CD8-positive, alpha-beta memory T cell (primary cell): Measurements from ENCODE around the gene ICAM1. TPM values are rescaled to one million over a fixed set of nuclear protein-coding genes. Genes with fewer than 3 reads are reported as not detected.

Source experiments
- CTCF ChIA-PET: fragments of 350-600 bp; sonication (Branson Sonifier 250); formaldehyde crosslinking; loops from one replicate; lab custom pipeline; 2021; ENCODE audit warnings: antibody characterized with exemption; lab: Charles Lee
- POLR2A ChIA-PET: fragments of 350-600 bp; sonication (Branson Sonifier 250); formaldehyde crosslinking; loops from one replicate; lab custom pipeline; 2021; ENCODE audit warnings: antibody characterized with exemption; lab: Charles Lee
- DNase-seq, 5 donors: peaks; one replicate each; pipeline versions ENCODE4 v3.0.0 to v3.0.0-alpha.2; 2020 to 2022; ENCODE audit warnings: mixed read lengths in 1 of 5
- H3K27ac ChIP-seq: one replicate; pipeline ENCODE4 v1.7.0; 2013; ENCODE audit warnings: low read depth, mild to moderate bottlenecking, low read length, moderate library complexity
- H3K27me3 ChIP-seq: 2 replicates; pipeline ENCODE4 v1.7.0; 2013; ENCODE audit warnings: low read length, mild to moderate bottlenecking; ENCODE audit not compliant: insufficient read depth, poor library complexity, severe bottlenecking
- H3K36me3 ChIP-seq: 2 replicates; pipeline ENCODE4 v1.7.0; 2013; ENCODE audit warnings: mild to moderate bottlenecking, low read length, moderate library complexity; ENCODE audit not compliant: insufficient read depth
- H3K4me1 ChIP-seq: 2 replicates; pipeline ENCODE4 v1.7.0; 2013; ENCODE audit warnings: mild to moderate bottlenecking, low read length, moderate library complexity; ENCODE audit not compliant: insufficient read depth
- H3K4me3 ChIP-seq: 2 replicates; pipeline ENCODE4 v1.7.0; 2013; ENCODE audit warnings: mild to moderate bottlenecking, low read length
- H3K9me3 ChIP-seq: 2 replicates; pipeline ENCODE4 v1.7.0; 2013; ENCODE audit warnings: mild to moderate bottlenecking, low read length
- H3K27ac Mint-ChIP-seq, 8 donors: one replicate each; pipeline ENCODE4 v1.8.0; 2020 to 2021; ENCODE audit warnings: mixed read lengths in 8 of 8, mild to moderate bottlenecking in 6 of 8, inconsistent platforms in 3 of 8, moderate library complexity in 3 of 8
- H3K27me3 Mint-ChIP-seq, 2 donors: one replicate each; pipeline ENCODE4 v1.8.0; 2020 to 2021; ENCODE audit warnings: mixed read lengths in 2 of 2, mild to moderate bottlenecking in 1 of 2, moderate library complexity in 1 of 2
- H3K36me3 Mint-ChIP-seq, 3 donors: one replicate each; pipeline ENCODE4 v1.8.0; 2020 to 2021; ENCODE audit warnings: mixed read lengths in 3 of 3, inconsistent platforms in 1 of 3, mild to moderate bottlenecking in 1 of 3
- H3K4me1 Mint-ChIP-seq, 3 donors: one replicate each; pipeline ENCODE4 v1.8.0; 2020 to 2021; ENCODE audit warnings: mixed read lengths in 3 of 3, inconsistent platforms in 1 of 3, mild to moderate bottlenecking in 1 of 3
- H3K4me3 Mint-ChIP-seq, 7 donors: one replicate each; pipeline ENCODE4 v1.8.0; 2020 to 2021; ENCODE audit warnings: mixed read lengths in 7 of 7, mild to moderate bottlenecking in 6 of 7, moderate library complexity in 4 of 7, inconsistent platforms in 2 of 7
- H3K9me3 Mint-ChIP-seq, 5 donors: one replicate each; pipeline ENCODE4 v1.8.0; 2020 to 2022; ENCODE audit warnings: mixed read lengths in 5 of 5, mild to moderate bottlenecking in 3 of 5, moderate library complexity in 2 of 5, inconsistent platforms in 1 of 5
- polyA plus RNA-seq: library from polyadenylated mRNA; unstranded; fragments of 300-500 nt; fragmentation: Illumina TruSeq; gene quantifications from one replicate; pipeline ENCODE4 v1.2.3, GENCODE V29; 2021
- total RNA-seq, 2 experiments: library from RNA; stranded (reverse); gene quantifications; one replicate each; pipeline ENCODE4 v1.2.3, GENCODE V29; 2021

The ICAM1 gene
- total and polyA plus RNA-seq, 3 experiments from 2014 or later, result 13.1 to 66.8 (median 65.8) TPM

- H3K4me3 Mint-ChIP-seq, result peak overlapping the region; percentile 78 to 93 (median 86)
- H3K4me1 Mint-ChIP-seq, result peaks cover 31 to 40% (median 31%) of the 10 kb centered on the region in 3 donors
- H3K36me3 Mint-ChIP-seq, result no peaks in the 10 kb centered on the region
- no peaks in the 10 kb centered on the region for H3K36me3 ChIP-seq
- peaks cover 40% of the 10 kb centered on the region for H3K27me3 ChIP-seq
- POLR2A ChIA-PET, result no interaction called here
- H3K4me1 ChIP-seq, result peaks cover 42% of the 10 kb centered on the region
- no peaks in the 10 kb centered on the region for H3K9me3 ChIP-seq
- H3K27ac ChIP-seq, result no peak overlapping the region
- H3K27ac Mint-ChIP-seq, result peak overlapping the region in 7 of 8 donors; percentile 48 to 93 (median 73)
- peaks cover 31 to 36% of the 10 kb centered on the region in 2 donors for H3K27me3 Mint-ChIP-seq
- no peaks in the 10 kb centered on the region for H3K9me3 Mint-ChIP-seq
- H3K4me3 ChIP-seq, result peak overlapping the region; percentile 69
- CTCF ChIA-PET, result interaction anchor here (1.2 kb wide), 1 partner anchor 26 kb away, joined by 7 read pairs; the partner anchor contains the start of gene ICAM1
- DNase-seq, result no peak
These were observed 25.1 kb downstream of the ICAM1 start for GRCh38 chr19:10295847-10296591.

GRCh38 chr19:10299545-10300458 is 28.9 kb downstream of the ICAM1 start:
- ChIA-PET POLR2A (no interaction called here), CTCF (interaction anchor here (1.4 kb wide), 1 partner anchor 29 kb away, joined by 5 read pairs; the partner anchor contains the start of gene ICAM1)
- no peak overlapping the region for H3K4me3 ChIP-seq
- peaks cover 12% of the 10 kb centered on the region for H3K4me1 ChIP-seq
- H3K36me3 Mint-ChIP-seq, result peaks cover 0 to 4% (median 0%) of the 10 kb centered on the region in 3 donors
- H3K9me3 Mint-ChIP-seq, result no peaks in the 10 kb centered on the region
- DNase-seq, result no peak
- no peak overlapping the region for H3K4me3 Mint-ChIP-seq
- H3K9me3 ChIP-seq, result no peaks in the 10 kb centered on the region
- H3K27ac Mint-ChIP-seq, result peak overlapping the region in 1 of 8 donors; percentile 47
- no peaks in the 10 kb centered on the region for H3K36me3 ChIP-seq
- peaks cover 5% of the 10 kb centered on the region for H3K27me3 ChIP-seq
- H3K27ac ChIP-seq, result peak overlapping the region; percentile 57
- H3K4me1 Mint-ChIP-seq, result peaks cover 7 to 12% (median 9%) of the 10 kb centered on the region in 3 donors
- peaks cover 3 to 8% of the 10 kb centered on the region in 2 donors for H3K27me3 Mint-ChIP-seq

- no peak overlapping the region for H3K27ac Mint-ChIP-seq
- POLR2A ChIA-PET, result no interaction called here
These were observed 34.4 kb downstream of the ICAM1 start for GRCh38 chr19:10305139-10305806.

GRCh38 chr19:10306327-10306726 is 35.4 kb downstream of the ICAM1 start:
- Mint-ChIP-seq H3K36me3 (peaks cover 0 to 14% (median 0%) of the 10 kb centered on the region in 3 donors), H3K27ac (no peak overlapping the region), H3K27me3 (peaks cover 0 to 3% of the 10 kb centered on the region in 2 donors), H3K4me3 (no peak overlapping the region), H3K4me1 (no peaks in the 10 kb centered on the region), H3K9me3 (no peaks in the 10 kb centered on the region)
- H3K4me1 ChIP-seq, result no peaks in the 10 kb centered on the region
- ChIA-PET CTCF (interaction anchor here (0.9 kb wide), 1 partner anchor 187 kb away, joined by 3 read pairs; no protein-coding TSS in a partner anchor), POLR2A (no interaction called here)
- H3K9me3 ChIP-seq, result no peaks in the 10 kb centered on the region
- no peak for DNase-seq
- H3K4me3 ChIP-seq, result no peak overlapping the region
- H3K27ac ChIP-seq, result no peak overlapping the region
- no peaks in the 10 kb centered on the region for H3K27me3 ChIP-seq
- H3K36me3 ChIP-seq, result no peaks in the 10 kb centered on the region

More at GRCh38 chr19:10305139-10305806, 34.4 kb downstream of the ICAM1 start:
- Mint-ChIP-seq H3K9me3 (no peaks in the 10 kb centered on the region), H3K27me3 (peaks cover 0 to 3% of the 10 kb centered on the region in 2 donors), H3K4me1 (no peaks in the 10 kb centered on the region), H3K36me3 (peaks cover 0 to 10% (median 0%) of the 10 kb centered on the region in 3 donors), H3K4me3 (no peak overlapping the region)
- no peaks in the 10 kb centered on the region for H3K4me1 ChIP-seq
- H3K4me3 ChIP-seq, result no peak overlapping the region
- H3K27me3 ChIP-seq, result no peaks in the 10 kb centered on the region
- H3K9me3 ChIP-seq, result no peaks in the 10 kb centered on the region
- no peaks in the 10 kb centered on the region for H3K36me3 ChIP-seq
- DNase-seq, result no peak
- H3K27ac ChIP-seq, result peak overlapping the region; percentile 47
- CTCF ChIA-PET, result no interaction called here

GRCh38 chr19:10309423-10309822 is 38.5 kb downstream of the ICAM1 start, which contains the start of gene ZGLP1:
TSS of gene ZGLP1 (minus strand) at chr19:10309815.
- Histone ChIP-seq H3K4me3 (no peak within 1 kb of the TSS), H3K9me3 (no peaks in the 10 kb centered on the region), H3K36me3 (no peaks in the 10 kb centered on the region), H3K4me1 (no peaks in the 10 kb centered on the region), H3K27ac (no peak within 1 kb of the TSS), H3K27me3 (no peaks in the 10 kb centered on the region)
- POLR2A ChIA-PET, result no interaction called here
- Mint-ChIP-seq H3K9me3 (no peaks in the 10 kb centered on the region), H3K27ac (peak within 1 kb of the TSS in 1 of 8 donors; percentile 40), H3K27me3 (no peaks in the 10 kb centered on the region), H3K4me3 (no peak within 1 kb of the TSS), H3K4me1 (peaks cover 2 to 3% (median 2%) of the 10 kb centered on the region in 3 donors), H3K36me3 (peaks cover 0 to 19% (median 0%) of the 10 kb centered on the region in 3 donors)
- CTCF ChIA-PET, result interaction anchor here (0.6 kb wide), 1 partner anchor 210 kb away, joined by 3 read pairs; no protein-coding TSS in a partner anchor
- DNase-seq, result no peak

GRCh38 chr19:10315335-10316214 is 44.7 kb downstream of the ICAM1 start, which contains the start of gene FDX2:
TSS of gene FDX2 (minus strand) at chr19:10316015. CDS start at chr19:10315996, 19 bp downstream.
- Histone ChIP-seq H3K36me3 (peaks cover 16% of the 10 kb centered on the region), H3K27me3 (no peaks in the 10 kb centered on the region), H3K4me3 (peak within 1 kb of the TSS; percentile 74), H3K4me1 (peaks cover 4% of the 10 kb centered on the region), H3K27ac (peak within 1 kb of the TSS; percentile 33), H3K9me3 (no peaks in the 10 kb centered on the region)
- ChIA-PET POLR2A (no interaction called here), CTCF (no interaction called here)
- H3K9me3 Mint-ChIP-seq, result no peaks in the 10 kb centered on the region
- peak within 1 kb of the TSS; percentile 43 to 94 (median 87) for H3K4me3 Mint-ChIP-seq
- peak; percentile 81 to 93 (median 90) for DNase-seq
- peaks cover 0 to 46% (median 0%) of the 10 kb centered on the region in 3 donors for H3K36me3 Mint-ChIP-seq
- H3K4me1 Mint-ChIP-seq, result peaks cover 12 to 20% (median 19%) of the 10 kb centered on the region in 3 donors
- peak within 1 kb of the TSS; percentile 47 to 95 (median 88) for H3K27ac Mint-ChIP-seq
- H3K27me3 Mint-ChIP-seq, result no peaks in the 10 kb centered on the region
